DND-41 (cell line): ENCODE results near the gene MFSD2A.
"Not testable (repeated sequence)": the region's sequence is repeated elsewhere in the genome, so short reads cannot be mapped to it uniquely, and the experiment has no call there.

Source experiments
- CTCF ChIP-seq: IDR thresholded peaks from 2 replicates; pipeline ENCODE4 v1.5.1; 2012; ENCODE audit warnings: borderline replicate concordance, low read length, moderate library complexity, mild to moderate bottlenecking; ENCODE audit not compliant: poor library complexity, severe bottlenecking; ENCODE audit errors: extremely low read depth
- EZH2 ChIP-seq: IDR thresholded peaks from 3 replicates; pipeline ENCODE4 v1.6.1; 2012; ENCODE audit warnings: borderline replicate concordance, low read depth, mild to moderate bottlenecking, moderate library complexity, low read length, inconsistent platforms; ENCODE audit not compliant: severe bottlenecking

GRCh38 chr1:39984480-39984879 lies 29.5 kb downstream of the MFSD2A start:
- not testable (repeated sequence) for TF ChIP-seq CTCF, EZH2
